ENCODE measurements around the gene POC1B.

The POC1B gene

DNA sequence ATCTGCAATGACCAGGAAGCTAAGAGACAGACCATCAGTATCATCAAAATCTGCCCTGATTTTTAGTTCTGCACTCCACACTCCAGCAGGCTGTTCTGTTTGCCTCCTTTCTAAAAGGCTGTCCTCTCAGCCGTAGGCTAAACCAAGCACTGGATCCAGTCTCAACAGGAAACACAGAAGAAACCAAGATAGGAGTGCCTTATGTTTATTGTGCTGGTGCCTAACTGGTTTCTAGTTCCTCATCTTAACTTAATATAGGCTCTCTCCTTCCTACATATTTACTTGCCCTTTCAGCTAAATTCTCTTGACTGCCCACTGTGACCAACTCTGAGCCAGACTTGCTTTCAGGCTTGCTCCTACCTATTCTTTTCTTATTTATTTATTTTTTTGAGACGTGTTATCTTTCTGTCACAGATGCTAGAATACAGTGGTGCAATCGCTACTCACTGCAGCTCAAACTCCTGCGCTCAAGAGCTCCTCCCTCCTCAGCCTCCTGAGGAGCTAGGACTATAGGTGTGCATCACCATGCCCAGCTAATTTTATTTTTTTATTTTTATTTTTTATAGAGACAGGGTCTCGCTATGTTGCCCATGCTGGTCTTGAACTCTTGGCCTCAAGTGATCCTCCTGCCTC lies 32.1 kb downstream of the POC1B start:
- DNase-seq: no peak

DNA sequence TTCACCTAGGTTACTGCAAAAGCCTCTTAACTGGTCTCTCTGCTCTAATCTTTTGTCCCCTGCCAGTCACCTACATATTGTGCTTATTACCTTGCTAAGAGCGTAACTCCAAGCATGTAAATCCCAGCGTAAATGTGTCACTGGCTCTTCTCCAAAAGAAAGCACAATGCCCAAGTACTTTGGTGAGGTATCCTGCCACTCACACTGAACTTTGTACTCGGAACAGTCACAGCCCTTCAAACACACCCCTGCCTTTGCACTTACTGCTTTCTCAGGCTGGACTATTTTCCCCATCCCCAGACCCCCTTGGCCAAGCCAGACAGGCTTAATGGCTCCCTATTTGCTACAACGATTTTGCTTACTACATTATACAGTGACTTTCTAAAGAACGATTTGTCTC lies 33.0 kb downstream of the POC1B start:
- no peak for DNase-seq

DNA sequence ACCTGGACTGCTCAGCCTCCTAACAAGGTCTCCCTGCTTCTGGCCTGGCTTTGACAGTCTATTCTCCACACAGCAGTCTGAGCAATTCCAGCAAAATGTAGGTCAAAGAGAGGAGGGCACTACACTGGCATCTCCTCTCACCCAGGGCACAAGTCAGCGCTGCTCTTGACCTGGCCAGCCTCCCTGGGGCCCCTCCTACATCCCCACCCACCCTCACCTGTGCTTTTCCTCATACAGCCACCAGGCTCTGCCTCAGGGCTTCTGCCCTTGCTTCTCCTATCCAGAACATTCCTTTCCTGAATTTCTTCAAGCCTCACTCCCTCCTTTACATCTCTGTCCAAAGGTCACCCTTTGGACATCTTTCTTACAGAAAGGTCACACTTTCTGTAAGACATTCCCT lies 34.9 kb downstream of the POC1B start:
- no peak for DNase-seq

DNA sequence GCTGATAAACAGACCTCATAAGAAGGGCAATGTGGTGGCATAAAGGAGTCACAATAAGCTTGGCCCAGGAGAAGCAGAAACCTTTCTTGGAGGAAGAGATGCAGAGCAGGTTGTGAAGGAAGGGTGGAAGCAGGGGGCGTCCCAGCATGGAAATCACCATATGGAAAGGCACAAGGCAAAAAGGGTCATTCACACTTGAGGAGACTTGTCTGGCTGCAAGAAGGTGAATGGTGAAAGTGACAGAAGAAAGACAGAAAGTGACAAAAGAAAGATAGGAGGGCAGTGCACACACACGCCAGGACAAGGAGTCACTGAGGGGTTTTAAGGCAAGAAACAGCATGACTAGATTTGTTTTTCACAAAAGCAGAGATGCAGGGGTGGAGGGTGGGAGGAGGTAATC lies 39.6 kb downstream of the POC1B start:
- DNase-seq: no peak

DNA sequence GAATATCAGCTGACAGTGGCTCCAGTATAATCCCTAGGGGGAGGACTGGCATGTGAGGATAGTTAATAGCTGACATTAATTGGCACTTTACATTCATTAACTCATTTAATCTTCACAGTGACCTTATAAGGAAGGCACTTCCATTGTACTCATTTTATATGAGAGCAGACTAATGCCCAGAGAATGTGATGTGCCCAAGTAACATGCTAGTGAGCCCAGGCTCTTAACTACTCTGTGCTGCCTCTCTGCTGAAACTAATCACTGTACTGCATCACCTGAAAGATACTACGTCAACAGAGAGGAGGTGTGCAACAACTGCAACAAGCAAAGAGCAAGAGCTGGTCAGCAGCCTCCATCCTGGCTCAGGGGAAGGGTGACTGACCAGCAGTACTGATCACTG lies 41.4 kb downstream of the POC1B start:
- DNase-seq: no peak

DNA sequence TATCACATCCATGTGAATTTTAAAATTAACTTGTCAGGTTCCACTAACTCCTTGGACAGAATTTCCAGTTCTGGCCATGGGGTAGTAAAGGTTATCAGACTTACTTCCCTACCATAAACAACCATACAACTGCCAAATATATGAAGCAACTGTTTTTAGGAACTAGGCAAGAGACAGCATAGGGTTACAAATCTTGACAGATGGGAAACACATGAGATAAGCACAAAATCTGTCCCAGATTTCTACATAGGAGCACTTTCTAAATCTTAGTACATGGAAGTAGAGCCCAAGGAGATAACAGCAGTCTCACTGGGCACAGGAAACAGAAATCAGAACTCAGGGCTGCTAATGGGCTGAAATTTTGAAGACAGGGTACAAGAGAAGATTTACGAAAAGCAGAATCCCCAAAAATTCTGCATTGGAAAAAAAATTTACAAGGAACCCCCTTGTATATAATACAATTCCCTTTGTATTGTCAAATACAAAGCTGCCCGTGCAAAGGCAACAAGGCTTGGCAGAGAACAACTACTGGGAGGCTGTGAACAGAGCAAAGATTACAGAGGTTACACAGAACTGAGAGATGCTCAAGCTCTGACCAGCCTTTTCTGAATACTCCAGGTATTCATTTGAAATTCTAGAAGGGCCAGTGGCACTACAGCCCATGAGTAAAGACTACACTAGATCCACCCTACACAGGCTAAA lies 44.5 kb downstream of the POC1B start:
- DNase-seq: no peak

DNA sequence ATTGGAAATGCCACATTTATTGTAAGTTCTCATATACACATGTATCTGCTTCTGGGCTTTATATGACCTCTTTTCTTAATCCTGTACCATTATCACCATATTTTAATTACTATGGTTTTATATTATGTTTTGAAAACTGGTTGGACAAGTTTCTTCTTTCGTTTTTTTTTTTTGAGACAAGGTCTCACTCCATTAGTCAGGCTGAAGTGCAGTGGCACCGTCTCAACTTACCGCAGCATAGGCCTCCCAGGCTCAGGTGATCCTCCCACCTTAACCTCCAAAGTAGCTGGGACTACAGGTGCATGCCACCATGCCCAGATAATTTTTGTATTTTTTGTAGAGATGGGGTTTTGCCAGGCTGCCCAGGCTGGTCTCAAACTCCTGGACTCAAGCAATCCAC lies 45.9 kb downstream of the POC1B start:
- no peak for DNase-seq

DNA sequence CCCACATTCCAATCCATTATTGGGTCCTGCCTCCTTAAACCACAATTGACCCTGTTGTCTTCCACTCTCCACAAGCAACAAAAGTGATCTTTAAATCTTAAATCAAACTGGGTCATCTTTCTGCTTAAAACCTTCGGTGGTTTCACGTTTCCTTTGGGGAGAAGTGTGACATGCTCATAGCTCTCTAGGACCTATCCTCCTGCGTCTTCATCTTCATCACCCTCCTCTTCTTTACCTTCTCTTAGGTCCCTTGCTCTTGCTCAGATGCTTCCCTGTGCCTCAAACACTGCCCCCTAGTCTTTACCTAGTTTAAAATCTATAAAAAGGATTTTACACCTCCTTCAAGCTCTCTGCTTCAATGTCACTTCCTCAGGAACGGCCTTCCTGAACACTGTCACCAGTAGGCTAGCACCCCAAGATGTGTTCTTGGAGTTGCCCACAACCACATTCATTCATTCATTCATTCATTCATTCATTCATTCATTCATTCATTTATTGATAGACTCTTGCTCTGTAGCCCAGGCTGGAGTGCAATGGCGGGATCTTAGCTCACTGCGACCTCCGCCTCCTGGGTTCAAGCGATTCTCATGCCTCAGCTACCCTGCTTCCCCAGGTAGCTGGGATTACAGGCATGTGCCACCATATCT lies 48.1 kb downstream of the POC1B start:
- no peak for DNase-seq

DNA sequence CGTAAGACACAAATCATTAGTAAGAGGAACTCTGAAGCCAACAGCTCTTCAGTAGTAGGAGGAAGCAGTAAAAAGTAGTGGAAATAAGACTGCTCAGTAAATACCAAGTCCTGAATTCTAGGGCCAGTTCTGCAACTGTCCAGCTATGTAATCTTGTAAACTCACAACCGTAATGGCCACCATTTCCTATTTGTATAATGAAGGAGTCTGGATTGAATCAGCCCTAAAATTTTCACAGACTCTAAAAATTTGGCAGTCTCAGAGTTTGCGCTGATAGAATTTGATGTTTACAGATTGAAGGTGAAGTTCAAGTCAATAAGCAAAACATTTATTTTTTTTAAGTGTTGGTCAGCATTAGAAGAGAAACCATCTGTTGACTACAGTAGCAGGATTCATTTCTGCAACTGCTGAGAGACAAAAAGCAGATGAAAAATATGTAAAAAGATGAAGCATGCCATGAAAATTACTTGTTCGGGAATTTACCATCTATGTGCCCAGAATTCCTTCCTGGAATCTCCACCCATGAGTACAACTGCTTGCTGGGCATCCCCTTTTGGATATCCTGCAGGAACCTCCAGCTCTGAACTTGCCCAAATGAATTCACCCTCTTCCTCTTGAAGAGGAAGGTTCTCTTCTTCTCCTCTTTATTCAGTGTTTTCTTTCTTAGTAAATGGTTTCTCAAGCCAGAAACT lies 48.8 kb downstream of the POC1B start:
- no peak for DNase-seq

DNA sequence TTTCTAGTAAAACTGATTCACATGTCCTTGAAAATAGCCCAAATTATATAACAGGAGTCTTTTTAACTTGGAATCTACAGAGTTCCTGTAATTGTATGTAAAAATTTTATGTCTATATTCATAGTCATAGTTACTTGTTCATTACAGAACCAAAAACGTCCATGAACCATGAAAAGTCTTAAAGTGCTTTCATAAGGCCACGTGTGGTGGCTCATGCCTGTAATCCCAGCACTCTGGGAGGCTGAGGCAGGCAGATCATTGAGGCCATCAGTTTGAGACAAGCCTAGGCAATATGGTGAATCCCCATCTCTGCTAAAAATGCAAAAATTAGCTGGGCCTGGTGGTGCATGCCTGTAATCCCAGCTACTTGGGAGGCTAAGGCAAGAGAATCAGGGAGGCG lies 49.6 kb downstream of the POC1B start:
- DNase-seq: no peak

DNA sequence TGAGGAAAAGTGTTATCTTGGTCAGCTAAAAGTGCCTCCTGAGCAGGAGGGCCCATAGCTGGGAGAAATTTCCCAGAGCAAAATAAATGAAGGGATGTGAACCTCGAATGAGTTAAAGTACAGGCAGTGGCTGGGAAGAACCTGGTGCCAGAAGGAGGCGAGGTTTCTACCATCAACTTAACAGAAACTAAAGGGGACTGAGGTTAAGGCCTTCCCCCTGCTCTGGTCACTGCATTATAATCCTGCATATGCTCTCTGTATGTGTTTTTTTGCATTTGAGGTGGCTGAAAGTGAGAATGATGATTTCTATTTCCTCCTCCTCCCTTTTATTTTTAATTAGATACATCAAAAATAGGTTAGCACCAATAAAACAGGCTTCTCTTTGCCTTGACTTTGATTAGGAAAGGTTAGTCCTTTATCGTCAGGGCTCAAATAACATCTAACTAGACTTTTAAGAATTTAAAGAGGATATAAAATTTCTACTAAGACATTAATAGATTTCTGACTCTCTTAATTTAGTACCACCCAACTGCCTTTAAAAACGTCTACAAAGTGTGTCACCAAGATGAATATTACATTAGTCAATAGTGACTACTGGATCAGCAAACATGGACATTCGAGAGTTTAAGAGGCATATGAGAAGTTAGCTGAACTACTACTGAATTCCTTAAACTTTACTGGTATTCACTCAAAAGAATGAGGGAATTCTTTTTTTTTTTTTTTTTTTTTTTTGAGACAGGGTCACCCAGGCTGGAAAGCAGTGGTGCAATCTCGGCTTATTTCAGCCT lies 50.5 kb downstream of the POC1B start:
- DNase-seq: no peak

DNA sequence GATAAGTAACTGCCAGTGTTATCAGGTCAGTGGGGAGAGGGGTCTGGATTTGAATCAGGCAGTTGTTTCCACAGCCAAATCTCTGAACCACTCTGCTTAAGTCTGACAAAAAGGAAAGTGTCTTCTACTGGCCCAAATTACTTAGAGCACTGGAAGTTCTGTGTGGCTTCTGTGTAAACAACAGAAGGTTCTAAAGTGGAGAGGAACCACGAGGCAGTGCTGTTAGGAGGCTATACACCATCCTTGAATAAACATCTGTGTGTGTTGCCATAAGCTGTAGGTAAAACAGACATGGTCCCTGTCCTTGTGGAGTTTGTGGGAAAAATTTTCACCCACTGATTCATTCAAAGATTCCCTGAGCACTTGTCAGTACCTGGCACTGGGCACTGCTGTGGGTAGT lies 51.2 kb downstream of the POC1B start:
- DNase-seq: no peak

DNA sequence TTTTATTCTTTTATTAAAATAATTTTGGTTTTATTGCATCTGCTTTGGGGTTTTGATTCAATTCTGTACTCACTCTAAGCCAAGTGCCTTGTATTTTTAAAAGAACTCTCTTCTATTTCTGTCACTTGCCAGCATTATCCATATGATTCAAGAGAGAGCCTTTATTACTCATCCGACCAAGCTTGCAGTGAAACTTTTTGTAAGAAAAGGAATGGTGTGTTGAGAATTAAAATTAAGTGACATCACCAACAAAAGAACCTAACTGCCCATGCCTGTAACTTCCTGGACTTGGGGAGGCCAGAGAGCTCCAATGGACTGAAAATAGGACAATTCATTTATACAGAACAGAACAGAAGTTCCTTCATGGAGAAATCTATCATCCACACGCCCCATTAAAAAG lies 53.3 kb downstream of the POC1B start:
- no peak for DNase-seq

DNA sequence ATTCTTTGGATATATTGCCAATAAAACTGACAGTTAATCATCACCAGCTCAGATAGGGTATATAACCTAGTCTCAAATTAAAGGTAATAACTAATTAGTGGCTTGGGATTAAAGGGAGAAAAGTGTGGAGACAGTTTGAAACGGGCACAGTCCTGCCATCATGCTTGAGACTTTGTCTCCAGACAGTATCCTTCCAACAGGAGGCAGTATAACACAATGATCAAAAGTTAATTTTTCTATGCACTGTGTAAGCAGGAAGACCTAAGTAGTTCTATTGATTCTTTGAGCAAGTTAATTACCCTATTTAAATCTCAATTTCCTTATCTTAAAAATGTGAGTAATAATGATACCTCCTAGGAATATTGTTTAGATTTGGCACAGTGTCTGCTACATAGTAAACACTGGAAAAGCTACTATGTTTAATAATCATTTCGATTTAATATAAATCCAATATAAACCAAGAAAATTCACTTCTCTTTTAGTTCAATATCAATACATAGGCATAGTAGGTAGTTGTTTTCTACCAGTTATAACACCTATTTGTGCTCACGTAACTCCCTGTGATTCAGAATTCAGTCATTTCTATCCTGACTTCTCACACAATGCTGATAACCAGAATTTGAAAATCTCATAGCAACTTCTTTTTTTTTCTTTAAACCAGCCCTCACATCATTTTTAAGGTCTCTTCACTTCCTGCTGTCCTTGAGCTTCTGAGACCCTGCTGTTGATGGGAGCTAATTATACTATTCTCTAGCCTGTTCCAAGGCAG lies 54.9 kb downstream of the POC1B start:
- DNase-seq: peak; percentile 8

DNA sequence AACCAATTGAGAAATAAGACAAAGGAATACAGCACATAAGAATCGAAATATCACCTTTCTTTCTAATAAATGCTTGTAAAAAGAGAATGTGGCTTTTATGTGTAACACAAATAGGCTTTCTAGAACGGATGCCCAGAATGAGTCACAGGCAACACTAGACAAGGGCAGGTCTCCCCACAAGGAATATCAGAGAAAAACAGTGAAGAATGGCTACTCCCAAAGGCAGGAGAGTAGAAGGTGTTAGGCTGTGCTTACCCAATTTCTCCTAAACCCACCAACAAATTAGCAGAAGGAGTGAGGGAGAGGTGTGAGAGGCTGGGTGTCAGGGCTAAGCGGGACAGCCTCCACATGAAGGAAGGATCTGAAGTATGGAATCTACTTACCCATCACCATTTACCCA lies 56.5 kb downstream of the POC1B start:
- DNase-seq: no peak

DNA sequence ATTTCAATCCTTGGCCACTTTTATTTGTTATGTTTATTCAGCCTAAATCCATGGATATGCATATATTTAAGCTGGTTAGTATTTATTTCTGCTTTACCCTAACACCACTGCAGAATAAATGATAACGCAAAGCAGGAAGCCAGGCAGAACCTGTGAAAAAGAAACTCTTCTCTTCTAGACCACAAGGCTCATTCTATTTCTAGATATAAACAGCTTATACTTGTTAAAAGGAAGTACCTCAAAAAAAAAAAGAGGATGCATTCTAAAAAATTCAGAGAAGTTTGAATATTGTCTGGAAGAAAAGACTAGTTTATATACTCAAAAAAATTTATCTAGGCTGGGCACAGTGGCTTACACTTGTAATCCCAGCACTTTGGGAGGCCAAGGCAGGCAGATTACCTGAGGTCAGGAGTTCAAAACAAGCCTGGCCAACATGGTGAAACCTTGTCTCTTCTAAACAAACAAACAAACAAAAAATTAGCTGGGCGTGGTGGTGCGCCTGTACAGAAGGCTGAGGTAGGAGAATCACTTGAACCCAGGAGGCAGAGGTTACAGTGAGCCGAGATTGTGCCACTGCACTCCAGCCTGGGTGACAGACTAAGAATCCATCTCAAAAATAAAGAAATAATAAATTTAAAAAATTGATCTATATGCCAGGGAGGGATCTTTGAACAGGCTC lies 57.1 kb downstream of the POC1B start:
- DNase-seq: no peak

DNA sequence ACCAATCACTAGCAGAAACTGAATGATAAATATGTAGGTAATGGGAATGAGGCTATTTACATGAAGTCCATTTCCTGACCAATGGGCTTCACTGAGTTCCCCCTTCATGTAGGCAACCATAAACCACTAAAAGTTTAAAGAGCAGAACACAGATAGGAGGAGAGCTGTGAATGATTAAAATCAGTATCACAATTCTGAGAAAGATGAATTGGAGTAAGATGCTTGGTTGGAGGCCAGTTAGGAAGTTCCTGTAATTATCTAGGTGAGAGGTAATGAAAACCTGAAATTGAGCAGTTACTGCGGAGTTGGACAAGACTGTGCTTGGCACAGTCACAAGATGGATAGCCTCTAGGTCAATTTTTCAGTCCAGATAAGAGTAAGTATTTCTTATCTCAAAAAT lies 57.8 kb downstream of the POC1B start:
- DNase-seq: no peak

DNA sequence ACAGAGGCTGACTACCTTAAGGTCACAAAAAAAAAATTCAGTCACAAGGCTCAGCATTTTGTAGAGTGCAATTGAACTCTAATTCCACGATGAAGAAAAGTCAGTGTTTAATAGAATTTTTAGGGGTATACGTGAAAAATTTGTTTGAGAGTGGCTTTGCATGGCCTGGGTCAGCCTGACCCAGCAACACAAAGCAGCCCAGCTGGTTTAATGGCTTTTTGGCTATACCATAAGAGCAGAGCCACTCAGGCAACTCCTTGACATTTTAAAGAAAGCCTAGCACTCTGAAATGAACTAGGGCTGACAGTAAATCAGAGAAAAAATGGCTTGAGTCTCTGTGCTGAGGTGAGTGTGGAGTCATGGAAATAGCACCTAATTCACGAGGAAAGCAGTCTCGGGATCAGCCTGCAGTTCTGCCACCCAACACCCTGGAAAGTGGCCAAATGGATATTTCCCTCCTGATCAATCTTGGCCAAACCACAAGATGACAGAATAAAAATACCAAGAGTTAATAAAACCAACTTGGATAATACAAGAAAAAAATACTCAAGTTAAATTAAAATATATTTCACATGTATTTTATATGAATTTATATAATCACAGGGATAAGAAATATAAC lies 60.8 kb downstream of the POC1B start:
- DNase-seq: no peak

DNA sequence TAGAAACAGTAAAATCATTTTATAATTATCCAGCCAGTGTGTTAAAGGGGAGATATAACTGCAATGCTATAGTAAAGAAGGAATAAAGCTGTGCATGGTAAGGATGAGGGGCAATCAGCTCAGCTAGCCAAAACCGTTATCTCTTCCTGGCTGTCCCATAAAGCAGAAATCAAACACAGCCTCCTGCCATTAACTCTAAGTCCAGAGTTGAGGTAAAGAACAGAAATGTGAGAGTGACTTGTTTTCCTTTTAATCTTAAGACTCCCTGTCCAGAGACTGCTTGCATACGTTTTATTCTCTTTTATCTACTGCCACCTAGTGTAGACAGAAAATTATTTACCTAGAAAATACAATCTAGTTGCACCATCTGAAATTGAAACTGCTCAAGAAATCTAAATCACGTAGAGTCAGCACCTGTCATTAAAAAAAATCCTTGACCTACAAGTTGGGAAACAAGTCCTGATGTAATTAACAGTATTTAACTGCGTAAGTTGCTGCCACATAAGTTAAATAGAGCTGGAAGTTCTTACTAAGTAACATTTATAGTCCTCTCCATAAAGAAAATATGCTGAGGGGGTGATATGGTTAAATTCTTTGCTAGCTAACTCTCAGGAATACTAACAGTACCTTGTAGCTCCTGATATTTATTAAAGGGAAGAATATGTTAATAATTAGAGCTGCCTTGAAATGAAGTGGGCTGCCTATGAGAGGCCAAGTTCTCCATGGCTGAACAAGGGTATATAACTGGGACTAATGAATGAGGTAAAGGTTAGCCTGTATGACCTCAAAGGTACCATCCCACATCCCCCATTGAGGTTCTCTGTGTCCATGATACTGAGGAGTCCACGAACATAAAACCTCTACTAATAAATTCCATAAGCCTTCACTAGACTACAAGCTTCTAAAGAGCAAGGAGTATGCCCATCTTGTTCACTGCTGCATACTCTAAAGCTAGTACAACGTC lies 63.9 kb downstream of the POC1B start:
- DNase-seq: peak; percentile 73

DNA sequence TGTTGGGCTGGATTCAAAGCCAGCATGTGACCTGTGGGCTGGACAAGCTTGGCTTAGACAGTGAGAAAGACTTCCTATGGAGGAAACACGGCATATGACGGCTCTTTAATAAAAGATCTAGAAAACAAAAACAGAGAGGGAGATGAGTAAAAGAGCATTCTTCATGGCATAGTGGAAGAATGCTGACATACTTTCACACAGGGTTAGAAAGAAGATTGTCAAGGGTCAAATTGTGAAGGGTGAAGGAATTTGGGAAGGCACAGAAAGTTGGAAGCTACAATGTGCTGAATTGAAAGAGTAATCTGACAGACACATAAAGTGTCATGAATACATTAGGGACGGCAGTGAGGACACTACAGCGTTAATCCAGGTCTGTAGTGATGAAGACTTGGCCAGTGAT lies 64.7 kb downstream of the POC1B start:
- no peak for DNase-seq
